ENCODE measurements around the gene MRGPRG. TPM values are rescaled to one million over a fixed set of nuclear protein-coding genes. Genes with fewer than 3 reads are reported as not detected.

The MRGPRG gene
- total and polyA plus RNA-seq, 11 donors, result not detected

- DNase-seq (peak in 2 of 5 donors; percentile 11 to 19), ATAC-seq (no peak)
- intact Hi-C loops (cut with DNase I), result no loop called here
- Histone ChIP-seq H3K9me3 (peaks cover 0 to 14% (median 8%) of the 10 kb centered on the region in 12 donors), H3K27ac (no peak overlapping the region), H3K4me1 (peaks cover 0 to 18% (median 17%) of the 10 kb centered on the region in 12 donors), H3K4me3 (no peak overlapping the region), H3K36me3 (no peaks in the 10 kb centered on the region), H3K27me3 (no peaks in the 10 kb centered on the region)
- WGBS, 4 donors, result 67 to 80% (median 76%) methylated on average over 8 to 12 of the region's 12 CpGs
- TF ChIP-seq POLR2A (IDR thresholded peaks at IDR 0.05), result no peak
- TF ChIP-seq, protein P1, sequence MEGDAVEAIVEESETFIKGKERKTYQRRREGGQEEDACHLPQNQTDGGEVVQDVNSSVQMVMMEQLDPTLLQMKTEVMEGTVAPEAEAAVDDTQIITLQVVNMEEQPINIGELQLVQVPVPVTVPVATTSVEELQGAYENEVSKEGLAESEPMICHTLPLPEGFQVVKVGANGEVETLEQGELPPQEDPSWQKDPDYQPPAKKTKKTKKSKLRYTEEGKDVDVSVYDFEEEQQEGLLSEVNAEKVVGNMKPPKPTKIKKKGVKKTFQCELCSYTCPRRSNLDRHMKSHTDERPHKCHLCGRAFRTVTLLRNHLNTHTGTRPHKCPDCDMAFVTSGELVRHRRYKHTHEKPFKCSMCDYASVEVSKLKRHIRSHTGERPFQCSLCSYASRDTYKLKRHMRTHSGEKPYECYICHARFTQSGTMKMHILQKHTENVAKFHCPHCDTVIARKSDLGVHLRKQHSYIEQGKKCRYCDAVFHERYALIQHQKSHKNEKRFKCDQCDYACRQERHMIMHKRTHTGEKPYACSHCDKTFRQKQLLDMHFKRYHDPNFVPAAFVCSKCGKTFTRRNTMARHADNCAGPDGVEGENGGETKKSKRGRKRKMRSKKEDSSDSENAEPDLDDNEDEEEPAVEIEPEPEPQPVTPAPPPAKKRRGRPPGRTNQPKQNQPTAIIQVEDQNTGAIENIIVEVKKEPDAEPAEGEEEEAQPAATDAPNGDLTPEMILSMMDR (IDR thresholded peaks at IDR 0.05), result no peak
These were observed 46.6 kb downstream of the MRGPRG start for GRCh38 chr11:3171931-3172560.

GRCh38 chr11:3170756-3171650 lies 47.6 kb downstream of the MRGPRG start:
- WGBS, 4 donors, result 88 to 91% (median 90%) methylated on average over 19 to 24 of the region's 24 CpGs
- no peak for TF ChIP-seq POLR2A (IDR thresholded peaks at IDR 0.05)
- TF ChIP-seq, protein P1 (IDR thresholded peaks at IDR 0.05), result no peak
- peaks cover 0 to 3% (median under 1%) of the 10 kb centered on the region in 12 donors for H3K9me3 ChIP-seq
- H3K4me1 ChIP-seq, result peaks cover 0 to 21% (median 17%) of the 10 kb centered on the region in 12 donors
- intact Hi-C loops (cut with DNase I), result no loop called here
- no peaks in the 10 kb centered on the region for H3K36me3 ChIP-seq
- H3K27ac ChIP-seq, result no peak overlapping the region
- DNase-seq, result peak in 2 of 5 donors; percentile 21 to 22
- no peak overlapping the region for H3K4me3 ChIP-seq
- ATAC-seq, result no peak
- no peaks in the 10 kb centered on the region for H3K27me3 ChIP-seq

- peak; percentile 2 to 23 (median 6) for ATAC-seq
These were observed 48.4 kb downstream of the MRGPRG start for GRCh38 chr11:3170044-3170755.

More at GRCh38 chr11:3170044-3170755, 48.4 kb downstream of the MRGPRG start:
- 37 to 49% (median 47%) methylated on average over 13 to 18 of the region's 18 CpGs for WGBS, 4 donors
- peak in 2 of 5 donors; percentile 27 to 34 for DNase-seq
- Histone ChIP-seq H3K27ac (peak overlapping the region in 8 of 12 donors; percentile 39 to 71 (median 58)), H3K4me1 (peaks cover 0 to 29% (median 24%) of the 10 kb centered on the region in 12 donors), H3K9me3 (no peaks in the 10 kb centered on the region), H3K4me3 (peak overlapping the region in 6 of 12 donors; percentile 44 to 57 (median 50)), H3K27me3 (no peaks in the 10 kb centered on the region), H3K36me3 (no peaks in the 10 kb centered on the region)
- intact Hi-C loops (cut with DNase I), result no loop called here
- TF ChIP-seq POLR2A (IDR thresholded peaks at IDR 0.05), result no peak
- TF ChIP-seq, protein P1 (IDR thresholded peaks at IDR 0.05), result no peak

Measured in heart left ventricle (tissue), 16 donors.